GM23338 (cell line): ENCODE results near the gene CCT5. TPM values are rescaled to one million over a fixed set of nuclear protein-coding genes. Genes with fewer than 3 reads are reported as not detected.
A peak's percentile ranks its signal among the peaks of the same experiment; 100 is the strongest.

Source experiments
- ATAC-seq: fragments of 200-7000 bp; cut with Tn5 transposase; 3 replicates; pipeline ENCODE4 v1.9.1; 2020
- DNase-seq: peaks from one replicate; pipeline ENCODE4 v3.0.0-alpha.2; 2015; ENCODE audit warnings: low spot score
- H2AFZ ChIP-seq: fragments of 200-600 bp; sonication (generic); 2 replicates; pipeline ENCODE4 v1.8.0; 2016; ENCODE audit warnings: antibody characterized with exemption, mild to moderate bottlenecking, moderate library complexity
- H3F3A ChIP-seq: fragments of 200-600 bp; sonication (generic); replicated peaks from 2 replicates; pipeline ENCODE4 v1.8.0; 2017; ENCODE audit warnings: antibody characterized with exemption, mixed run types, low read depth
- H3K27ac ChIP-seq: fragments of 200-600 bp; sonication (generic); 2 replicates; pipeline ENCODE4 v1.6.1; 2016; ENCODE audit warnings: low read depth
- H3K27me3 ChIP-seq: fragments of 200-600 bp; sonication (generic); 2 replicates; pipeline ENCODE4 v1.8.0; 2016; ENCODE audit warnings: mild to moderate bottlenecking, mixed run types, moderate library complexity; ENCODE audit not compliant: insufficient read depth
- H3K36me3 ChIP-seq: fragments of 200-600 bp; sonication (generic); 2 replicates; pipeline ENCODE4 v1.8.0; 2016; ENCODE audit warnings: mild to moderate bottlenecking; ENCODE audit not compliant: insufficient read depth
- H3K4me1 ChIP-seq: fragments of 200-600 bp; sonication (generic); 2 replicates; pipeline ENCODE4 v1.8.0; 2016; ENCODE audit warnings: mild to moderate bottlenecking, moderate library complexity; ENCODE audit not compliant: insufficient read depth
- H3K4me2 ChIP-seq: fragments of 200-600 bp; sonication (generic); 2 replicates; pipeline ENCODE4 v1.7.1; 2017; ENCODE audit warnings: mixed run types
- H3K4me3 ChIP-seq: fragments of 200-600 bp; sonication (generic); 2 replicates; pipeline ENCODE4 v1.6.1; 2016; ENCODE audit warnings: mixed run types
- H3K79me2 ChIP-seq: fragments of 200-600 bp; sonication (generic); replicated peaks from 2 replicates; pipeline ENCODE4 v1.8.0; 2017; ENCODE audit warnings: mild to moderate bottlenecking; ENCODE audit not compliant: insufficient read depth
- H3K9me2 ChIP-seq: fragments of 200-600 bp; sonication (generic); 2 replicates; pipeline ENCODE4 v1.8.0; 2017; ENCODE audit not compliant: insufficient read depth
- H4K20me1 ChIP-seq: fragments of 200-600 bp; sonication (generic); replicated peaks from 2 replicates; pipeline ENCODE4 v1.8.0; 2017; ENCODE audit warnings: mild to moderate bottlenecking; ENCODE audit not compliant: insufficient read depth
- H3K27ac Mint-ChIP-seq: 2 replicates; pipeline ENCODE4 v1.8.0; 2020; ENCODE audit warnings: inconsistent platforms, mild to moderate bottlenecking, moderate library complexity, mixed read lengths
- H3K27me3 Mint-ChIP-seq: 3 replicates; pipeline ENCODE4 v1.8.0; 2022; ENCODE audit warnings: low read depth, mild to moderate bottlenecking, moderate library complexity, mixed read lengths, inconsistent platforms; ENCODE audit not compliant: insufficient read depth, poor library complexity
- H3K36me3 Mint-ChIP-seq: 3 replicates; pipeline ENCODE4 v1.8.0; 2021; ENCODE audit warnings: low read depth, mild to moderate bottlenecking, inconsistent platforms, moderate library complexity, mixed read lengths
- H3K4me1 Mint-ChIP-seq: 3 replicates; pipeline ENCODE4 v1.8.0; 2020; ENCODE audit warnings: mild to moderate bottlenecking, inconsistent platforms, mixed read lengths
- H3K4me3 Mint-ChIP-seq: 3 replicates; pipeline ENCODE4 v1.8.0; 2021; ENCODE audit warnings: moderate library complexity, mild to moderate bottlenecking, inconsistent platforms, mixed read lengths
- H3K9me3 Mint-ChIP-seq: 3 replicates; pipeline ENCODE4 v1.8.0; 2020; ENCODE audit warnings: moderate library complexity, mild to moderate bottlenecking, inconsistent platforms, mixed read lengths
- CREB1 ChIP-seq: fragments of 250-450 bp; sonication (Bioruptor Pico); IDR thresholded peaks from 2 replicates; pipeline ENCODE4 v1.5.0; 2020; ENCODE audit warnings: low read depth, mild to moderate bottlenecking, moderate library complexity
- EZH2 ChIP-seq: fragments of 200-600 bp; sonication (generic); IDR thresholded peaks from one replicate; pipeline ENCODE4 v1.8.0; 2017; ENCODE audit warnings: antibody characterized with exemption, mild to moderate bottlenecking, low read depth; ENCODE audit not compliant: unreplicated experiment
- EZH2phosphoT487 ChIP-seq: fragments of 200-600 bp; sonication (generic); IDR thresholded peaks from one replicate; pipeline ENCODE4 v1.8.1; 2018; ENCODE audit warnings: antibody characterized with exemption; ENCODE audit not compliant: unreplicated experiment
- JUNB ChIP-seq: IDR thresholded peaks from one replicate; pipeline ENCODE4 v1.6.1; 2016; ENCODE audit warnings: antibody characterized with exemption; ENCODE audit not compliant: unreplicated experiment
- NANOG ChIP-seq: IDR thresholded peaks from 2 replicates; pipeline ENCODE4 v1.6.1; 2016; ENCODE audit warnings: antibody characterized with exemption, borderline replicate concordance
- POLR2AphosphoS5 ChIP-seq: IDR thresholded peaks from 2 replicates; pipeline ENCODE4 v1.6.1; 2016; ENCODE audit warnings: antibody characterized with exemption, low read depth
- STAT1 ChIP-seq: IDR thresholded peaks from one replicate; pipeline ENCODE4 v1.6.1; 2016; ENCODE audit warnings: antibody characterized with exemption; ENCODE audit not compliant: unreplicated experiment
- ZNF114 ChIP-seq: fragments of 250-450 bp; sonication (Bioruptor Pico); IDR thresholded peaks from 2 replicates; pipeline ENCODE4 v1.5.0; 2020; ENCODE audit warnings: mild to moderate bottlenecking, moderate library complexity
- ZNF331 ChIP-seq: fragments of 250-450 bp; sonication (Bioruptor Pico); IDR thresholded peaks from 2 replicates; pipeline ENCODE4 v1.5.0; 2020; ENCODE audit warnings: low read depth, mild to moderate bottlenecking, moderate library complexity
- polyA plus RNA-seq: library from polyadenylated mRNA; unstranded; fragments of >200 nt; fragmentation: Nextera tagmentation; extraction: Ambion mirVana; gene quantifications from 2 replicates; pipeline ENCODE4 v1.2.1, GENCODE V29; 2016
- total RNA-seq: library from RNA; depleted of rRNA; stranded (reverse); fragments of >200 nt; shearing (Covaris generic); gene quantifications from 2 replicates; pipeline ENCODE4 v1.2.3, GENCODE V29; 2014
- TF ChIP-seq, protein P1 (sequence below): fragments of 250-450 bp; sonication (Bioruptor Pico); IDR thresholded peaks from 2 replicates; pipeline ENCODE4 v1.5.0; 2020; ENCODE audit warnings: mild to moderate bottlenecking, moderate library complexity
- TF ChIP-seq, protein P2 (sequence below), 2 experiments: fragments of 200-600 bp in 1 of 2; sonication (generic) in 1 of 2; conservative IDR thresholded peaks; 2 replicates each; pipeline versions ENCODE4 v1.5.1 to v1.6.1; 2016 to 2017; ENCODE audit warnings: antibody characterized with exemption in 2 of 2, low read depth in 2 of 2, mild to moderate bottlenecking in 2 of 2, moderate library complexity in 1 of 2
- TF ChIP-seq, protein P3 (sequence below): IDR thresholded peaks from 2 replicates; pipeline ENCODE4 v1.6.1; 2016; ENCODE audit warnings: antibody characterized with exemption
- TF ChIP-seq, protein P4 (sequence below): IDR thresholded peaks from one replicate; pipeline ENCODE4 v1.6.1; 2018; ENCODE audit warnings: antibody characterized with exemption; ENCODE audit not compliant: unreplicated experiment

The CCT5 gene
- total and polyA plus RNA-seq, 2 experiments from 2014 or later = 576 to 661 TPM

DNA sequence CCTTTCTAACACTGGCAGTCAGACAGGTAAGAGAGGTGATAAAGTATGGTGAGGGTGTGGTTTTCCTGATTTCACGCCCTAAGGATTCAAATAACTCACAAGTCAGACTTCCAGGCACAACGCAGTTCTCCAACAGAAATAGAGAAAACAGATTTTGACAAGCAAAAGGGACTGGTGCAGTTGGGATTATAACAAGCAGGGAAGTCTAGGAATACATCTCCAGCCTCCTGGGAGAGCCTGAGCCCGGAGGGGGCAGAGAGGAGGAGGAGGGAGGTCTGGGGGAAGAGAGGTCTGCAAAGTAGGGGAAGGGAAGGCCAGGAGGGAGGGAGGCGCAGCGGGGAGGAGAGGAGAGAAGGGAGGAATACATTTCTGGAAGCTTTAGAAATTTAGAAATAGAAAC is 56.0 kb downstream of the CCT5 start:
- no peak for DNase-seq
- Mint-ChIP-seq H3K27me3 (peaks cover 12% of the 10 kb centered on the region), H3K9me3 (no peaks in the 10 kb centered on the region; the same call in 1 of the 3 replicates), H3K36me3 (peaks cover 11% of the 10 kb centered on the region), H3K4me1 (peaks cover 29% of the 10 kb centered on the region), H3K27ac (no peak overlapping the region), H3K4me3 (peak overlapping the region; percentile 88)
- peaks cover 8% of the 10 kb centered on the region for H3K27me3 ChIP-seq
- peak; percentile 41 for ATAC-seq
- peak overlapping the region; percentile 98; the same call in 1 of the 2 replicates for H3K4me3 ChIP-seq
- no peaks in the 10 kb centered on the region; the same call in 1 of the 2 replicates for H3F3A ChIP-seq
- H3K79me2 ChIP-seq = peaks cover 6% of the 10 kb centered on the region
- no peak overlapping the region for H2AFZ ChIP-seq
- no peaks in the 10 kb centered on the region; the same call in 1 of the 2 replicates for H3K36me3 ChIP-seq
- peak overlapping the region; percentile 96 for H3K4me2 ChIP-seq
- no peak overlapping the region for H3K27ac ChIP-seq
- TF ChIP-seq EZH2phosphoT487 (no peak), NANOG (no peak), POLR2AphosphoS5 (no peak), CREB1 (CRISPR knock-in tag) (no peak), ZNF114 (no peak), JUNB (no peak), EZH2 (no peak), STAT1 (no peak), ZNF331 (CRISPR knock-in tag) (no peak)
- TF ChIP-seq, protein P1, sequence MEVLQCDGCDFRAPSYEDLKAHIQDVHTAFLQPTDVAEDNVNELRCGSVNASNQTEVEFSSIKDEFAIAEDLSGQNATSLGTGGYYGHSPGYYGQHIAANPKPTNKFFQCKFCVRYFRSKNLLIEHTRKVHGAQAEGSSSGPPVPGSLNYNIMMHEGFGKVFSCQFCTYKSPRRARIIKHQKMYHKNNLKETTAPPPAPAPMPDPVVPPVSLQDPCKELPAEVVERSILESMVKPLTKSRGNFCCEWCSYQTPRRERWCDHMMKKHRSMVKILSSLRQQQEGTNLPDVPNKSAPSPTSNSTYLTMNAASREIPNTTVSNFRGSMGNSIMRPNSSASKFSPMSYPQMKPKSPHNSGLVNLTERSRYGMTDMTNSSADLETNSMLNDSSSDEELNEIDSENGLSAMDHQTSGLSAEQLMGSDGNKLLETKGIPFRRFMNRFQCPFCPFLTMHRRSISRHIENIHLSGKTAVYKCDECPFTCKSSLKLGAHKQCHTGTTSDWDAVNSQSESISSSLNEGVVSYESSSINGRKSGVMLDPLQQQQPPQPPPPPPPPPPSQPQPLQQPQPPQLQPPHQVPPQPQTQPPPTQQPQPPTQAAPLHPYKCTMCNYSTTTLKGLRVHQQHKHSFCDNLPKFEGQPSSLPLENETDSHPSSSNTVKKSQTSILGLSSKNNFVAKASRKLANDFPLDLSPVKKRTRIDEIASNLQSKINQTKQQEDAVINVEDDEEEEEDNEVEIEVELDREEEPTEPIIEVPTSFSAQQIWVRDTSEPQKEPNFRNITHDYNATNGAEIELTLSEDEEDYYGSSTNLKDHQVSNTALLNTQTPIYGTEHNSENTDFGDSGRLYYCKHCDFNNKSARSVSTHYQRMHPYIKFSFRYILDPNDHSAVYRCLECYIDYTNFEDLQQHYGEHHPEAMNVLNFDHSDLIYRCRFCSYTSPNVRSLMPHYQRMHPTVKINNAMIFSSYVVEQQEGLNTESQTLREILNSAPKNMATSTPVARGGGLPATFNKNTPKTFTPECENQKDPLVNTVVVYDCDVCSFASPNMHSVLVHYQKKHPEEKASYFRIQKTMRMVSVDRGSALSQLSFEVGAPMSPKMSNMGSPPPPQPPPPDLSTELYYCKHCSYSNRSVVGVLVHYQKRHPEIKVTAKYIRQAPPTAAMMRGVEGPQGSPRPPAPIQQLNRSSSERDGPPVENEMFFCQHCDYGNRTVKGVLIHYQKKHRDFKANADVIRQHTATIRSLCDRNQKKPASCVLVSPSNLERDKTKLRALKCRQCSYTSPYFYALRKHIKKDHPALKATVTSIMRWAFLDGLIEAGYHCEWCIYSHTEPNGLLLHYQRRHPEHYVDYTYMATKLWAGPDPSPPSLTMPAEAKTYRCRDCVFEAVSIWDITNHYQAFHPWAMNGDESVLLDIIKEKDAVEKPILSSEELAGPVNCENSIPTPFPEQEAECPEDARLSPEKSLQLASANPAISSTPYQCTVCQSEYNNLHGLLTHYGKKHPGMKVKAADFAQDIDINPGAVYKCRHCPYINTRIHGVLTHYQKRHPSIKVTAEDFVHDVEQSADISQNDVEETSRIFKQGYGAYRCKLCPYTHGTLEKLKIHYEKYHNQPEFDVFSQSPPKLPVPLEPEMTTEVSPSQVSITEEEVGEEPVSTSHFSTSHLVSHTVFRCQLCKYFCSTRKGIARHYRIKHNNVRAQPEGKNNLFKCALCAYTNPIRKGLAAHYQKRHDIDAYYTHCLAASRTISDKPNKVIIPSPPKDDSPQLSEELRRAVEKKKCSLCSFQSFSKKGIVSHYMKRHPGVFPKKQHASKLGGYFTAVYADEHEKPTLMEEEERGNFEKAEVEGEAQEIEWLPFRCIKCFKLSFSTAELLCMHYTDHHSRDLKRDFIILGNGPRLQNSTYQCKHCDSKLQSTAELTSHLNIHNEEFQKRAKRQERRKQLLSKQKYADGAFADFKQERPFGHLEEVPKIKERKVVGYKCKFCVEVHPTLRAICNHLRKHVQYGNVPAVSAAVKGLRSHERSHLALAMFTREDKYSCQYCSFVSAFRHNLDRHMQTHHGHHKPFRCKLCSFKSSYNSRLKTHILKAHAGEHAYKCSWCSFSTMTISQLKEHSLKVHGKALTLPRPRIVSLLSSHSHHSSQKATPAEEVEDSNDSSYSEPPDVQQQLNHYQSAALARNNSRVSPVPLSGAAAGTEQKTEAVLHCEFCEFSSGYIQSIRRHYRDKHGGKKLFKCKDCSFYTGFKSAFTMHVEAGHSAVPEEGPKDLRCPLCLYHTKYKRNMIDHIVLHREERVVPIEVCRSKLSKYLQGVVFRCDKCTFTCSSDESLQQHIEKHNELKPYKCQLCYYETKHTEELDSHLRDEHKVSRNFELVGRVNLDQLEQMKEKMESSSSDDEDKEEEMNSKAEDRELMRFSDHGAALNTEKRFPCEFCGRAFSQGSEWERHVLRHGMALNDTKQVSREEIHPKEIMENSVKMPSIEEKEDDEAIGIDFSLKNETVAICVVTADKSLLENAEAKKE (CRISPR knock-in tag) = no peak
- TF ChIP-seq, protein P2, sequence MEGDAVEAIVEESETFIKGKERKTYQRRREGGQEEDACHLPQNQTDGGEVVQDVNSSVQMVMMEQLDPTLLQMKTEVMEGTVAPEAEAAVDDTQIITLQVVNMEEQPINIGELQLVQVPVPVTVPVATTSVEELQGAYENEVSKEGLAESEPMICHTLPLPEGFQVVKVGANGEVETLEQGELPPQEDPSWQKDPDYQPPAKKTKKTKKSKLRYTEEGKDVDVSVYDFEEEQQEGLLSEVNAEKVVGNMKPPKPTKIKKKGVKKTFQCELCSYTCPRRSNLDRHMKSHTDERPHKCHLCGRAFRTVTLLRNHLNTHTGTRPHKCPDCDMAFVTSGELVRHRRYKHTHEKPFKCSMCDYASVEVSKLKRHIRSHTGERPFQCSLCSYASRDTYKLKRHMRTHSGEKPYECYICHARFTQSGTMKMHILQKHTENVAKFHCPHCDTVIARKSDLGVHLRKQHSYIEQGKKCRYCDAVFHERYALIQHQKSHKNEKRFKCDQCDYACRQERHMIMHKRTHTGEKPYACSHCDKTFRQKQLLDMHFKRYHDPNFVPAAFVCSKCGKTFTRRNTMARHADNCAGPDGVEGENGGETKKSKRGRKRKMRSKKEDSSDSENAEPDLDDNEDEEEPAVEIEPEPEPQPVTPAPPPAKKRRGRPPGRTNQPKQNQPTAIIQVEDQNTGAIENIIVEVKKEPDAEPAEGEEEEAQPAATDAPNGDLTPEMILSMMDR (conservative IDR thresholded peaks at IDR 0.05; ENCODE audit: low read depth in 2 of 2) = no peak
- TF ChIP-seq, protein P3, sequence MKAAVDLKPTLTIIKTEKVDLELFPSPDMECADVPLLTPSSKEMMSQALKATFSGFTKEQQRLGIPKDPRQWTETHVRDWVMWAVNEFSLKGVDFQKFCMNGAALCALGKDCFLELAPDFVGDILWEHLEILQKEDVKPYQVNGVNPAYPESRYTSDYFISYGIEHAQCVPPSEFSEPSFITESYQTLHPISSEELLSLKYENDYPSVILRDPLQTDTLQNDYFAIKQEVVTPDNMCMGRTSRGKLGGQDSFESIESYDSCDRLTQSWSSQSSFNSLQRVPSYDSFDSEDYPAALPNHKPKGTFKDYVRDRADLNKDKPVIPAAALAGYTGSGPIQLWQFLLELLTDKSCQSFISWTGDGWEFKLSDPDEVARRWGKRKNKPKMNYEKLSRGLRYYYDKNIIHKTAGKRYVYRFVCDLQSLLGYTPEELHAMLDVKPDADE = no peak
- TF ChIP-seq, protein P4, sequence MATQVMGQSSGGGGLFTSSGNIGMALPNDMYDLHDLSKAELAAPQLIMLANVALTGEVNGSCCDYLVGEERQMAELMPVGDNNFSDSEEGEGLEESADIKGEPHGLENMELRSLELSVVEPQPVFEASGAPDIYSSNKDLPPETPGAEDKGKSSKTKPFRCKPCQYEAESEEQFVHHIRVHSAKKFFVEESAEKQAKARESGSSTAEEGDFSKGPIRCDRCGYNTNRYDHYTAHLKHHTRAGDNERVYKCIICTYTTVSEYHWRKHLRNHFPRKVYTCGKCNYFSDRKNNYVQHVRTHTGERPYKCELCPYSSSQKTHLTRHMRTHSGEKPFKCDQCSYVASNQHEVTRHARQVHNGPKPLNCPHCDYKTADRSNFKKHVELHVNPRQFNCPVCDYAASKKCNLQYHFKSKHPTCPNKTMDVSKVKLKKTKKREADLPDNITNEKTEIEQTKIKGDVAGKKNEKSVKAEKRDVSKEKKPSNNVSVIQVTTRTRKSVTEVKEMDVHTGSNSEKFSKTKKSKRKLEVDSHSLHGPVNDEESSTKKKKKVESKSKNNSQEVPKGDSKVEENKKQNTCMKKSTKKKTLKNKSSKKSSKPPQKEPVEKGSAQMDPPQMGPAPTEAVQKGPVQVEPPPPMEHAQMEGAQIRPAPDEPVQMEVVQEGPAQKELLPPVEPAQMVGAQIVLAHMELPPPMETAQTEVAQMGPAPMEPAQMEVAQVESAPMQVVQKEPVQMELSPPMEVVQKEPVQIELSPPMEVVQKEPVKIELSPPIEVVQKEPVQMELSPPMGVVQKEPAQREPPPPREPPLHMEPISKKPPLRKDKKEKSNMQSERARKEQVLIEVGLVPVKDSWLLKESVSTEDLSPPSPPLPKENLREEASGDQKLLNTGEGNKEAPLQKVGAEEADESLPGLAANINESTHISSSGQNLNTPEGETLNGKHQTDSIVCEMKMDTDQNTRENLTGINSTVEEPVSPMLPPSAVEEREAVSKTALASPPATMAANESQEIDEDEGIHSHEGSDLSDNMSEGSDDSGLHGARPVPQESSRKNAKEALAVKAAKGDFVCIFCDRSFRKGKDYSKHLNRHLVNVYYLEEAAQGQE = no peak
- H3K9me2 ChIP-seq = no peaks in the 10 kb centered on the region
- H3K4me1 ChIP-seq = peaks cover 18% of the 10 kb centered on the region
- peaks cover 3% of the 10 kb centered on the region; the same call in 1 of the 2 replicates for H4K20me1 ChIP-seq
